Uterus (tissue), 2 donors: Measurements from ENCODE around the gene SMIM1.

Experiments used
- POLR2A ChIP-seq, 2 donors: fragments of 450-650 bp; IDR thresholded peaks; one replicate each; pipeline ENCODE4 v1.6.1; 2016; ENCODE audit warnings: antibody characterized with exemption in 2 of 2, mild to moderate bottlenecking in 1 of 2, moderate library complexity in 1 of 2
- TF ChIP-seq, protein P1 (sequence below), 4 experiments: fragments of 200-600 bp in 2 of 4; fragments of 450-650 bp in 2 of 4; sonication (generic) in 2 of 4; IDR thresholded peaks; one replicate each; pipeline ENCODE4 v1.5.1; 2016 to 2019; ENCODE audit warnings: antibody characterized with exemption in 4 of 4, mild to moderate bottlenecking in 2 of 4, moderate library complexity in 1 of 4

DNA sequence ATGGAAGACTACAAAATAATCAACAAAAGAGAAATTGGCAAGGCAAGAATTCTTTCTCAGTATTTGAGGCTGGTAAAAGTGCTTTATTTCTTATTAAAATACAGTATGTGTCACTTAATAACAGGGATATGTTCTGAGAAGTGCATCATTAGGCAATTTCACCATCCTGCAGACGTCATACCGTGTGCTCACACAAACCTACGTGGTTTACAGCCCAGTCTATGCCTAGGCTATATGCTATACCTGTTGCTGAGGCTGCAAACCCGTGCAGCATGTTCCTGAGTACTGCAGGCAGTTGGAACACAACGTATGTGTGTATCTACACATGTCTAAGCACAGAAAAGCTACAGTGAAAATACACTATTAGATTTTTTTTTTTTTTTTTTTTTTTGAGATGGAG is 23.0 kb upstream of the SMIM1 start:
- no peak for TF ChIP-seq POLR2A (IDR thresholded peaks at IDR 0.05)
- TF ChIP-seq, protein P1, sequence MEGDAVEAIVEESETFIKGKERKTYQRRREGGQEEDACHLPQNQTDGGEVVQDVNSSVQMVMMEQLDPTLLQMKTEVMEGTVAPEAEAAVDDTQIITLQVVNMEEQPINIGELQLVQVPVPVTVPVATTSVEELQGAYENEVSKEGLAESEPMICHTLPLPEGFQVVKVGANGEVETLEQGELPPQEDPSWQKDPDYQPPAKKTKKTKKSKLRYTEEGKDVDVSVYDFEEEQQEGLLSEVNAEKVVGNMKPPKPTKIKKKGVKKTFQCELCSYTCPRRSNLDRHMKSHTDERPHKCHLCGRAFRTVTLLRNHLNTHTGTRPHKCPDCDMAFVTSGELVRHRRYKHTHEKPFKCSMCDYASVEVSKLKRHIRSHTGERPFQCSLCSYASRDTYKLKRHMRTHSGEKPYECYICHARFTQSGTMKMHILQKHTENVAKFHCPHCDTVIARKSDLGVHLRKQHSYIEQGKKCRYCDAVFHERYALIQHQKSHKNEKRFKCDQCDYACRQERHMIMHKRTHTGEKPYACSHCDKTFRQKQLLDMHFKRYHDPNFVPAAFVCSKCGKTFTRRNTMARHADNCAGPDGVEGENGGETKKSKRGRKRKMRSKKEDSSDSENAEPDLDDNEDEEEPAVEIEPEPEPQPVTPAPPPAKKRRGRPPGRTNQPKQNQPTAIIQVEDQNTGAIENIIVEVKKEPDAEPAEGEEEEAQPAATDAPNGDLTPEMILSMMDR (IDR thresholded peaks at IDR 0.05) = no peak
